OCI-LY7 (cell line): ENCODE data around the gene LHX3. TPM values are rescaled to one million over a fixed set of nuclear protein-coding genes. Genes with fewer than 3 reads are reported as not detected.

Source experiments
- BruUV-seq: library from RNA; stranded (reverse); fragments of 400-500 nt; replicated peaks from 2 replicates; lab custom pipeline; 2021; lab: Mats Ljungman, UMichigan
- CTCF ChIA-PET: fragments of 300-600 bp; sonication (Branson Sonifier 250); formaldehyde crosslinking; loops from one replicate; lab custom pipeline; 2022; ENCODE audit warnings: antibody characterized with exemption; ENCODE audit not compliant: unreplicated experiment; lab: Charles Lee
- POLR2A ChIA-PET: fragments of 300-600 bp; sonication (Branson Sonifier 250); formaldehyde crosslinking; loops from one replicate; lab custom pipeline; 2022; ENCODE audit warnings: antibody characterized with exemption; lab: Charles Lee
- DNase-seq: peaks from one replicate; pipeline ENCODE4 v3.0.0-alpha.2; 2015; ENCODE audit warnings: low spot score
- H2AFZ ChIP-seq: fragments of 200-600 bp; sonication (generic), shearing (Covaris generic); 2 replicates; pipeline ENCODE4 v1.6.1; 2014; ENCODE audit warnings: mild to moderate bottlenecking, antibody characterized with exemption, low read length, moderate library complexity
- H3K27ac ChIP-seq: fragments of 200-600 bp; sonication (generic); 2 replicates; pipeline ENCODE4 v1.5.1; 2014; ENCODE audit warnings: mixed run types, low read depth, mild to moderate bottlenecking, moderate library complexity, low read length, inconsistent platforms; ENCODE audit not compliant: poor library complexity, severe bottlenecking
- H3K36me3 ChIP-seq: fragments of 200-600 bp; sonication (generic); 2 replicates; pipeline ENCODE4 v1.6.1; 2014; ENCODE audit warnings: mild to moderate bottlenecking, antibody characterized with exemption, low read length, moderate library complexity, mixed read lengths; ENCODE audit not compliant: insufficient read depth
- H3K4me1 ChIP-seq: fragments of 200-600 bp; sonication (generic); 2 replicates; pipeline ENCODE4 v1.5.1; 2014; ENCODE audit warnings: mild to moderate bottlenecking, low read length; ENCODE audit not compliant: insufficient read depth, poor library complexity, severe bottlenecking
- H3K4me2 ChIP-seq: fragments of 200-600 bp; sonication (generic); 2 replicates; pipeline ENCODE4 v1.6.1; 2014; ENCODE audit warnings: mild to moderate bottlenecking, low read length
- H3K4me3 ChIP-seq: fragments of 200-600 bp; sonication (generic); 2 replicates; pipeline ENCODE4 v1.5.1; 2014; ENCODE audit warnings: mild to moderate bottlenecking, low read depth, low read length; ENCODE audit not compliant: poor library complexity, severe bottlenecking
- H3K79me2 ChIP-seq: fragments of 200-600 bp; sonication (generic); 2 replicates; pipeline ENCODE4 v1.6.1; 2016; ENCODE audit warnings: low read depth, mild to moderate bottlenecking, low read length, moderate library complexity, mixed read lengths; ENCODE audit not compliant: insufficient read depth
- H3K9me2 ChIP-seq: fragments of 200-600 bp; sonication (generic); 2 replicates; pipeline ENCODE4 v1.6.1; 2016; ENCODE audit warnings: mild to moderate bottlenecking, low read length, mixed read lengths; ENCODE audit not compliant: insufficient read depth
- H3K9me3 ChIP-seq: fragments of 200-600 bp; sonication (generic); 2 replicates; pipeline ENCODE4 v1.6.1; 2014; ENCODE audit warnings: mild to moderate bottlenecking, mixed run types, low read length, mixed read lengths
- H4K20me1 ChIP-seq: fragments of 200-600 bp; sonication (generic); 2 replicates; pipeline ENCODE4 v1.6.1; 2014; ENCODE audit warnings: mild to moderate bottlenecking, antibody characterized with exemption, low read length, moderate library complexity, mixed read lengths; ENCODE audit not compliant: insufficient read depth
- CTCF ChIP-seq: fragments of 200-600 bp; sonication (generic); conservative IDR thresholded peaks from 2 replicates; pipeline ENCODE4 v1.5.1; 2014; ENCODE audit warnings: mild to moderate bottlenecking, antibody characterized with exemption, low read length, moderate library complexity, mixed read lengths
- EZH2phosphoT487 ChIP-seq: fragments of 200-600 bp; sonication (generic); IDR thresholded peaks from 2 replicates; pipeline ENCODE4 v1.6.1; 2018; ENCODE audit warnings: low read depth, borderline replicate concordance, mild to moderate bottlenecking, mixed run types, antibody characterized with exemption, low read length, moderate library complexity, mixed read lengths
- intact Hi-C: fragments of 100-400 bp; cut with micrococcal nuclease; formaldehyde crosslinking; loops from one replicate; pipeline ENCODE4 v1.10.0; 2022; ENCODE audit not compliant: unreplicated experiment
- total RNA-seq, 2 experiments: library from RNA; depleted of rRNA in 1 of 2; stranded (reverse); fragments of >200 nt in 1 of 2; shearing (Covaris generic) in 1 of 2; gene quantifications; 2 replicates each; pipeline ENCODE4 v1.2.3, GENCODE V29; 2014 to 2022

Gene LHX3
- total RNA-seq, 2 experiments from 2014 or later, result 0.15 TPM; not detected in 1

- BruUV-seq, result no TSS peak
- H3K4me2 ChIP-seq, result no peak overlapping the region
- no peaks in the 10 kb centered on the region for H3K9me3 ChIP-seq
- peaks cover 24% of the 10 kb centered on the region for H3K4me1 ChIP-seq
- peaks cover 97% of the 10 kb centered on the region for H3K36me3 ChIP-seq
- H3K27ac ChIP-seq, result no peak overlapping the region
- intact Hi-C loops, result no loop called here
- ChIA-PET CTCF (no interaction called here), POLR2A (no interaction called here)
- no peak overlapping the region for H2AFZ ChIP-seq
- no peaks in the 10 kb centered on the region for H3K9me2 ChIP-seq
- TF ChIP-seq EZH2phosphoT487 (no peak), CTCF (no peak)
- no peak overlapping the region for H3K4me3 ChIP-seq
- H3K79me2 ChIP-seq, result no peaks in the 10 kb centered on the region
- no peaks in the 10 kb centered on the region for H4K20me1 ChIP-seq
- DNase-seq, result no peak
Observed at GRCh38 chr9:136216541-136217244, 11.8 kb upstream of the LHX3 start.

GRCh38 chr9:136213733-136214132 lies 8.8 kb upstream of the LHX3 start:
- H3K79me2 ChIP-seq, result no peaks in the 10 kb centered on the region
- BruUV-seq, result no TSS peak
- H3K9me3 ChIP-seq, result no peaks in the 10 kb centered on the region
- CTCF ChIA-PET, result no interaction called here
- peaks cover 94% of the 10 kb centered on the region for H3K36me3 ChIP-seq
- H3K4me2 ChIP-seq, result no peak overlapping the region
- no peak overlapping the region for H3K27ac ChIP-seq
- H3K4me1 ChIP-seq, result peaks cover 19% of the 10 kb centered on the region
- H4K20me1 ChIP-seq, result no peaks in the 10 kb centered on the region
- H3K9me2 ChIP-seq, result no peaks in the 10 kb centered on the region
- H3K4me3 ChIP-seq, result no peak overlapping the region
- no peak for TF ChIP-seq CTCF
- TF ChIP-seq EZH2phosphoT487, result no peak
- DNase-seq, result no peak
- no peak overlapping the region for H2AFZ ChIP-seq
- POLR2A ChIA-PET, result no interaction called here
- intact Hi-C loops, result no loop called here

- Histone ChIP-seq H4K20me1 (no peaks in the 10 kb centered on the region), H2AFZ (no peak overlapping the region), H3K79me2 (no peaks in the 10 kb centered on the region), H3K4me1 (peaks cover 19% of the 10 kb centered on the region), H3K9me3 (no peaks in the 10 kb centered on the region), H3K9me2 (no peaks in the 10 kb centered on the region), H3K4me2 (no peak overlapping the region; the same call in 1 of the 2 replicates), H3K4me3 (no peak overlapping the region), H3K27ac (peak overlapping the region; percentile 13), H3K36me3 (peaks cover 92% of the 10 kb centered on the region)
- no TSS peak for BruUV-seq
- intact Hi-C loops, result no loop called here
- ChIA-PET POLR2A (interaction anchor here (0.8 kb wide), 1 partner anchor 11 kb away, joined by 3 read pairs; no protein-coding TSS in a partner anchor), CTCF (no interaction called here)
- no peak for TF ChIP-seq CTCF
- TF ChIP-seq EZH2phosphoT487, result no peak
- no peak for DNase-seq
Observed at GRCh38 chr9:136212345-136212950, 7.5 kb upstream of the LHX3 start.
